Neural cell (in vitro differentiated cells): ENCODE results near the gene SMPD1. TPM values are rescaled to one million over a fixed set of nuclear protein-coding genes. Genes with fewer than 3 reads are reported as not detected.

ENCODE experiments used
- H2AFZ ChIP-seq: fragments of 200-600, 300-800 bp; sonication (generic), shearing (Covaris generic); 2 replicates; pipeline ENCODE4 v1.6.0; 2014; ENCODE audit warnings: low read depth, mild to moderate bottlenecking, antibody characterized with exemption, low read length, moderate library complexity
- H3F3A ChIP-seq: fragments of 200-600 bp; shearing (Covaris generic); 2 replicates; pipeline ENCODE4 v1.6.1; 2016; ENCODE audit warnings: mild to moderate bottlenecking, moderate library complexity, mixed read lengths, antibody characterized with exemption, low read length; ENCODE audit not compliant: insufficient read depth, poor library complexity, severe bottlenecking
- H3K27ac ChIP-seq: fragments of 200-600, 300-800 bp; sonication (generic), shearing (Covaris generic); 2 replicates; pipeline ENCODE4 v1.5.1; 2014; ENCODE audit warnings: mild to moderate bottlenecking, low read length, moderate library complexity
- H3K27me3 ChIP-seq: fragments of 300-800, 200-600 bp; sonication (generic), shearing (Covaris generic); 2 replicates; pipeline ENCODE4 v1.6.0; 2014; ENCODE audit warnings: mild to moderate bottlenecking, low read depth, low read length, moderate library complexity; ENCODE audit not compliant: insufficient read depth
- H3K36me3 ChIP-seq: fragments of 300-800, 200-600 bp; sonication (generic), shearing (Covaris generic); 2 replicates; pipeline ENCODE4 v1.5.1; 2014; ENCODE audit warnings: mild to moderate bottlenecking, antibody characterized with exemption, low read length, moderate library complexity; ENCODE audit not compliant: insufficient read depth
- H3K4me2 ChIP-seq: fragments of 300-800, 200-600 bp; sonication (generic), shearing (Covaris generic); 2 replicates; pipeline ENCODE4 v1.6.0; 2014; ENCODE audit warnings: mild to moderate bottlenecking, low read length
- H3K4me3 ChIP-seq: fragments of 300-800, 200-600 bp; sonication (generic), shearing (Covaris generic); 2 replicates; pipeline ENCODE4 v1.5.1; 2014; ENCODE audit warnings: mild to moderate bottlenecking, low read length, moderate library complexity
- H3K79me2 ChIP-seq: fragments of 200-600 bp; shearing (Covaris generic); replicated peaks from 2 replicates; pipeline ENCODE4 v1.6.0; 2014; ENCODE audit warnings: mild to moderate bottlenecking, low read length, moderate library complexity; ENCODE audit not compliant: insufficient read depth
- H3K9ac ChIP-seq: fragments of 300-800, 200-600 bp; sonication (generic), shearing (Covaris generic); 2 replicates; pipeline ENCODE4 v1.6.1; 2016; ENCODE audit warnings: mild to moderate bottlenecking, low read length, mixed read lengths
- H3K9me2 ChIP-seq: fragments of 200-600 bp; shearing (Covaris generic); 2 replicates; pipeline ENCODE4 v1.6.1; 2016; ENCODE audit warnings: mild to moderate bottlenecking, low read length, mixed read lengths; ENCODE audit not compliant: insufficient read depth
- H3K9me3 ChIP-seq: fragments of 200-600, 300-800 bp; sonication (generic), shearing (Covaris generic); 2 replicates; pipeline ENCODE4 v1.6.1; 2016; ENCODE audit warnings: mild to moderate bottlenecking, mixed run types, low read length, moderate library complexity, mixed read lengths
- H4K20me1 ChIP-seq: fragments of 200-600 bp; shearing (Covaris generic); 2 replicates; pipeline ENCODE4 v1.6.1; 2016; ENCODE audit warnings: mild to moderate bottlenecking, mixed run types; ENCODE audit not compliant: insufficient read depth
- EP300 ChIP-seq: fragments of 450-650 bp; conservative IDR thresholded peaks from 2 replicates; pipeline ENCODE4 v1.6.1; 2014; ENCODE audit warnings: antibody characterized with exemption, mild to moderate bottlenecking, moderate library complexity; ENCODE audit not compliant: poor library complexity, severe bottlenecking
- EZH2 ChIP-seq: fragments of 200-600, 300-800 bp; shearing (Covaris generic), sonication (generic); IDR thresholded peaks from 2 replicates; pipeline ENCODE4 v1.6.1; 2014; ENCODE audit warnings: antibody characterized with exemption, low read length, borderline replicate concordance, mild to moderate bottlenecking; ENCODE audit not compliant: insufficient read depth, poor library complexity, severe bottlenecking
- MXI1 ChIP-seq: fragments of 450-650 bp; conservative IDR thresholded peaks from 2 replicates; pipeline ENCODE4 v1.6.1; 2014; ENCODE audit warnings: antibody characterized with exemption, mild to moderate bottlenecking; ENCODE audit not compliant: poor library complexity, severe bottlenecking
- POLR2AphosphoS5 ChIP-seq: IDR thresholded peaks from 2 replicates; pipeline ENCODE4 v1.6.1; 2012
- RAD21 ChIP-seq: fragments of 450-650 bp; conservative IDR thresholded peaks from 2 replicates; pipeline ENCODE4 v1.6.1; 2014; ENCODE audit warnings: antibody characterized with exemption, mild to moderate bottlenecking, moderate library complexity
- SMC3 ChIP-seq: fragments of 450-650 bp; conservative IDR thresholded peaks from 2 replicates; pipeline ENCODE4 v1.6.1; 2014; ENCODE audit warnings: antibody characterized with exemption, mild to moderate bottlenecking, moderate library complexity; ENCODE audit not compliant: poor library complexity
- TAF1 ChIP-seq: IDR thresholded peaks from 2 replicates; pipeline ENCODE4 v1.6.1; 2012; ENCODE audit warnings: low read depth
- polyA plus RNA-seq: library from polyadenylated mRNA; depleted of rRNA; stranded (reverse); fragments of >200 nt; gene quantifications from 2 replicates; pipeline ENCODE4 v1.2.3, GENCODE V29; 2014
- TF ChIP-seq, protein P1 (sequence below): fragments of 450-650 bp; IDR thresholded peaks from 2 replicates; pipeline ENCODE4 v1.5.1; 2014; ENCODE audit warnings: antibody characterized with exemption, mild to moderate bottlenecking, moderate library complexity; ENCODE audit not compliant: poor library complexity, severe bottlenecking
- TF ChIP-seq, protein P2 (sequence below): IDR thresholded peaks from 2 replicates; pipeline ENCODE4 v1.6.1; 2012; ENCODE audit warnings: borderline replicate concordance

SMPD1 gene
- polyA plus RNA-seq, 1 donor from 2014 or later, result 30.0 TPM

DNA sequence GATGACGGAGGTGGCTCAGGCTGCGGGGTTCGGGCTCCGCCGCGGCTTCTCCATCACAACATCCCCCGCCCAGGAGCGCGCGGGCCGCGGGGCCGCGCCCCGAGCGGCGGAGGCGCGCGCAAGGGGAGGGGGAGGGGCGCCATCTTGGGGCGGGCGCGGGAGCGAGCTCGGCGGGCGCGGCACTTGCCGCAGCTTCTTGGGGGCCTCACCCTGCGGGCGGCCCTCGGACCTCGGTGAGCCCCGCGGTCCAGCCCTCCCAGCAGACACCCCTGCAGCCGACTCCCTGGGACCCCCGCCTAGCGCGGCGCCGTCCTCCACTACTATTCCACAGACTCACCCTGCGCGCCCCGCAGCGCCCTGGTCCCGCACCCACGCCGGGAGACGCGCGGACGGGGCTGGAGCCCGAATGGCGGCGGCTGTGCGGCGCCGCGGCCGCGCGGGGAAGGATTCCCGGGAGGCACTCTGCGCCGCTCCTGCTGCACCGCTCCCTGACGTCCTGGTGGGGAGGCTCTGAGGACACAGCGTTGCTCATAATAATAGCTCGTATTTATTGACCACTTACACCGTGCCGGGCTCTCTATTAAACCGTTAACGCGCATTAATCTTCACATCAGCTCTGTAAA, 28.8 kb downstream of the SMPD1 start, which contains the start of gene APBB1:
Gene APBB1, minus strand, starts transcription at position 86 of the 623 bp plus-strand sequence. CDS start 7,747 bp downstream, outside the sequence.
- Histone ChIP-seq H3K79me2 (peaks cover 58% of the 10 kb centered on the region), H3K9me2 (no peaks in the 10 kb centered on the region), H3K4me3 (peak within 1 kb of the TSS; percentile 96), H3K4me2 (peak within 1 kb of the TSS; percentile 89), H3F3A (no peaks in the 10 kb centered on the region), H3K9me3 (no peaks in the 10 kb centered on the region), H3K36me3 (peaks cover 7% of the 10 kb centered on the region), H3K27me3 (no peaks in the 10 kb centered on the region), H2AFZ (peak within 1 kb of the TSS; percentile 98), H3K27ac (peak within 1 kb of the TSS; percentile 96), H3K9ac (peak within 1 kb of the TSS; percentile 99), H4K20me1 (no peaks in the 10 kb centered on the region)
- TF ChIP-seq TAF1, result no peak
- TF ChIP-seq, protein P1, sequence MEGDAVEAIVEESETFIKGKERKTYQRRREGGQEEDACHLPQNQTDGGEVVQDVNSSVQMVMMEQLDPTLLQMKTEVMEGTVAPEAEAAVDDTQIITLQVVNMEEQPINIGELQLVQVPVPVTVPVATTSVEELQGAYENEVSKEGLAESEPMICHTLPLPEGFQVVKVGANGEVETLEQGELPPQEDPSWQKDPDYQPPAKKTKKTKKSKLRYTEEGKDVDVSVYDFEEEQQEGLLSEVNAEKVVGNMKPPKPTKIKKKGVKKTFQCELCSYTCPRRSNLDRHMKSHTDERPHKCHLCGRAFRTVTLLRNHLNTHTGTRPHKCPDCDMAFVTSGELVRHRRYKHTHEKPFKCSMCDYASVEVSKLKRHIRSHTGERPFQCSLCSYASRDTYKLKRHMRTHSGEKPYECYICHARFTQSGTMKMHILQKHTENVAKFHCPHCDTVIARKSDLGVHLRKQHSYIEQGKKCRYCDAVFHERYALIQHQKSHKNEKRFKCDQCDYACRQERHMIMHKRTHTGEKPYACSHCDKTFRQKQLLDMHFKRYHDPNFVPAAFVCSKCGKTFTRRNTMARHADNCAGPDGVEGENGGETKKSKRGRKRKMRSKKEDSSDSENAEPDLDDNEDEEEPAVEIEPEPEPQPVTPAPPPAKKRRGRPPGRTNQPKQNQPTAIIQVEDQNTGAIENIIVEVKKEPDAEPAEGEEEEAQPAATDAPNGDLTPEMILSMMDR, result peak; percentile 49
- TF ChIP-seq SMC3, result peak; percentile 51
- peak; percentile 84 for TF ChIP-seq POLR2AphosphoS5
- TF ChIP-seq MXI1, result peak; percentile 80
- no peak for TF ChIP-seq EZH2
- TF ChIP-seq RAD21, result peak; percentile 44
- TF ChIP-seq, protein P2, sequence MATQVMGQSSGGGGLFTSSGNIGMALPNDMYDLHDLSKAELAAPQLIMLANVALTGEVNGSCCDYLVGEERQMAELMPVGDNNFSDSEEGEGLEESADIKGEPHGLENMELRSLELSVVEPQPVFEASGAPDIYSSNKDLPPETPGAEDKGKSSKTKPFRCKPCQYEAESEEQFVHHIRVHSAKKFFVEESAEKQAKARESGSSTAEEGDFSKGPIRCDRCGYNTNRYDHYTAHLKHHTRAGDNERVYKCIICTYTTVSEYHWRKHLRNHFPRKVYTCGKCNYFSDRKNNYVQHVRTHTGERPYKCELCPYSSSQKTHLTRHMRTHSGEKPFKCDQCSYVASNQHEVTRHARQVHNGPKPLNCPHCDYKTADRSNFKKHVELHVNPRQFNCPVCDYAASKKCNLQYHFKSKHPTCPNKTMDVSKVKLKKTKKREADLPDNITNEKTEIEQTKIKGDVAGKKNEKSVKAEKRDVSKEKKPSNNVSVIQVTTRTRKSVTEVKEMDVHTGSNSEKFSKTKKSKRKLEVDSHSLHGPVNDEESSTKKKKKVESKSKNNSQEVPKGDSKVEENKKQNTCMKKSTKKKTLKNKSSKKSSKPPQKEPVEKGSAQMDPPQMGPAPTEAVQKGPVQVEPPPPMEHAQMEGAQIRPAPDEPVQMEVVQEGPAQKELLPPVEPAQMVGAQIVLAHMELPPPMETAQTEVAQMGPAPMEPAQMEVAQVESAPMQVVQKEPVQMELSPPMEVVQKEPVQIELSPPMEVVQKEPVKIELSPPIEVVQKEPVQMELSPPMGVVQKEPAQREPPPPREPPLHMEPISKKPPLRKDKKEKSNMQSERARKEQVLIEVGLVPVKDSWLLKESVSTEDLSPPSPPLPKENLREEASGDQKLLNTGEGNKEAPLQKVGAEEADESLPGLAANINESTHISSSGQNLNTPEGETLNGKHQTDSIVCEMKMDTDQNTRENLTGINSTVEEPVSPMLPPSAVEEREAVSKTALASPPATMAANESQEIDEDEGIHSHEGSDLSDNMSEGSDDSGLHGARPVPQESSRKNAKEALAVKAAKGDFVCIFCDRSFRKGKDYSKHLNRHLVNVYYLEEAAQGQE, result peak; percentile 61
- TF ChIP-seq EP300, result peak; percentile 72

DNA sequence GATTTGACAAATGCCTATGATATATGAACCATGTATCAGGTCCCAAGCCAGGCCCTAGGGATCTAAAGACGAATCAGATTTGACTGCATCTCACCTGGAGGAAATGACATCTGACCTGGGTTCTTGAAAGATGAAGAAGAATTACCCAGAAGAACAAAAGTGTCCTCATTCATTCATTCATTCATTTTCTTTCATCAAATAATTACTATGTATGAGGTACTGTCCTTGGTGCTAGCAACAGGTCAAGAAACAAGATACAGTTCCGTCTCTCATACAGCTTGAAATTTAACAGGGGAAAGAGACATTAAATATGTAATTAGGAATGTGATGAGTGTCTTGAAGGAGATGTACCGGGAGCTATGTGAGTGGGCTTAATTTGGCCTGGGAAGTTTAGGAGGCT, 30.4 kb downstream of the SMPD1 start:
- Histone ChIP-seq H3F3A (no peaks in the 10 kb centered on the region), H3K27ac (peak overlapping the region; percentile 96), H3K4me3 (no peak overlapping the region), H3K4me2 (no peak overlapping the region), H3K27me3 (no peaks in the 10 kb centered on the region), H3K9ac (no peak overlapping the region), H3K36me3 (no peaks in the 10 kb centered on the region), H3K9me2 (no peaks in the 10 kb centered on the region), H3K9me3 (no peaks in the 10 kb centered on the region), H4K20me1 (no peaks in the 10 kb centered on the region), H3K79me2 (peaks cover 42% of the 10 kb centered on the region), H2AFZ (no peak overlapping the region)
- TF ChIP-seq RAD21, result no peak
- TF ChIP-seq, protein P1, result no peak
- TF ChIP-seq EZH2, result no peak
- TF ChIP-seq SMC3, result no peak
- no peak for TF ChIP-seq POLR2AphosphoS5
- TF ChIP-seq TAF1, result no peak
